Suprapubic skin (tissue), 4 donors: ENCODE measurements around the gene BTD.

ENCODE experiments used
- EP300 ChIP-seq: sonication (generic); formaldehyde crosslinking; IDR thresholded peaks from one replicate; pipeline ENCODE4 v1.6.1; 2017; ENCODE audit warnings: antibody characterized with exemption
- POLR2A ChIP-seq, 2 donors: fragments of 450-650 bp; IDR thresholded peaks; one replicate each; pipeline ENCODE4 v1.6.1; 2017; ENCODE audit warnings: antibody characterized with exemption in 2 of 2, mild to moderate bottlenecking in 2 of 2, moderate library complexity in 2 of 2
- POLR2AphosphoS5 ChIP-seq, 3 donors: sonication (generic); formaldehyde crosslinking; IDR thresholded peaks; one replicate each; pipeline ENCODE4 v1.6.1; 2017; ENCODE audit warnings: antibody characterized with exemption in 3 of 3
- TF ChIP-seq, protein P1 (sequence below), 2 donors: fragments of 200-600 bp in 1 of 2; fragments of 450-650 bp in 1 of 2; sonication (generic) in 1 of 2; IDR thresholded peaks; one replicate each; pipeline ENCODE4 v1.5.1; 2016 to 2019; ENCODE audit warnings: antibody characterized with exemption in 2 of 2, mild to moderate bottlenecking in 1 of 2, moderate library complexity in 1 of 2

- TF ChIP-seq, protein P1, sequence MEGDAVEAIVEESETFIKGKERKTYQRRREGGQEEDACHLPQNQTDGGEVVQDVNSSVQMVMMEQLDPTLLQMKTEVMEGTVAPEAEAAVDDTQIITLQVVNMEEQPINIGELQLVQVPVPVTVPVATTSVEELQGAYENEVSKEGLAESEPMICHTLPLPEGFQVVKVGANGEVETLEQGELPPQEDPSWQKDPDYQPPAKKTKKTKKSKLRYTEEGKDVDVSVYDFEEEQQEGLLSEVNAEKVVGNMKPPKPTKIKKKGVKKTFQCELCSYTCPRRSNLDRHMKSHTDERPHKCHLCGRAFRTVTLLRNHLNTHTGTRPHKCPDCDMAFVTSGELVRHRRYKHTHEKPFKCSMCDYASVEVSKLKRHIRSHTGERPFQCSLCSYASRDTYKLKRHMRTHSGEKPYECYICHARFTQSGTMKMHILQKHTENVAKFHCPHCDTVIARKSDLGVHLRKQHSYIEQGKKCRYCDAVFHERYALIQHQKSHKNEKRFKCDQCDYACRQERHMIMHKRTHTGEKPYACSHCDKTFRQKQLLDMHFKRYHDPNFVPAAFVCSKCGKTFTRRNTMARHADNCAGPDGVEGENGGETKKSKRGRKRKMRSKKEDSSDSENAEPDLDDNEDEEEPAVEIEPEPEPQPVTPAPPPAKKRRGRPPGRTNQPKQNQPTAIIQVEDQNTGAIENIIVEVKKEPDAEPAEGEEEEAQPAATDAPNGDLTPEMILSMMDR (IDR thresholded peaks at IDR 0.05), result no peak
- no peak for TF ChIP-seq EP300
- no peak for TF ChIP-seq POLR2A (IDR thresholded peaks at IDR 0.05)
- TF ChIP-seq POLR2AphosphoS5 (IDR thresholded peaks at IDR 0.05), result no peak
Measured at GRCh38 chr3:15649858-15650257, 48.3 kb downstream of the BTD start.
